HCT116 (cell line): ENCODE measurements around the gene WDR27. TPM values are rescaled to one million over a fixed set of nuclear protein-coding genes. Genes with fewer than 3 reads are reported as not detected.

Experiments used
- ATAC-seq: fragments of 200-7000 bp; cut with Tn5 transposase; 2 replicates; pipeline ENCODE4 v1.9.1; 2020; ENCODE audit warnings: mild to moderate bottlenecking, moderate library complexity
- BruUV-seq: library from RNA; stranded (reverse); fragments of 400-500 nt; replicated peaks from 2 replicates; lab custom pipeline; 2021; lab: Mats Ljungman, UMichigan
- CTCF ChIA-PET: fragments of 300-600 bp; sonication (Branson Sonifier 250); formaldehyde crosslinking; loops from one replicate; lab custom pipeline; 2021; ENCODE audit warnings: antibody characterized with exemption; lab: Charles Lee
- POLR2A ChIA-PET: fragments of 300-600, 350-600 bp; sonication (Branson Sonifier 250); formaldehyde crosslinking; loops from one replicate; lab custom pipeline; 2021; ENCODE audit warnings: antibody characterized with exemption; lab: Charles Lee
- RAD21 ChIA-PET, 2 experiments: fragments of 300-600 bp; sonication (Branson Sonifier 250); formaldehyde crosslinking; loops; one replicate each; lab custom pipeline; 2023; ENCODE audit warnings: low total read pairs in 2 of 2; ENCODE audit not compliant: uncharacterized antibody in 2 of 2, unreplicated experiment in 2 of 2, low non-redundant PET in 1 of 2; lab: Charles Lee
- DNase-seq: peaks from one replicate; pipeline ENCODE4 v3.0.0-alpha.2; 2010; ENCODE audit warnings: low read depth, low spot score
- H2AFZ ChIP-seq: fragments of 200-600 bp; shearing (Covaris generic), sonication (generic); 2 replicates; pipeline ENCODE4 v1.6.1; 2017; ENCODE audit warnings: low read depth, mixed run types, mixed read lengths, antibody characterized with exemption, low read length; ENCODE audit not compliant: poor library complexity, severe bottlenecking
- H3K27ac ChIP-seq: 2 replicates; pipeline ENCODE4 v1.5.1; 2012; ENCODE audit warnings: low read depth, low read length
- H3K27me3 ChIP-seq: fragments of 200-600 bp; sonication (generic); 2 replicates; pipeline ENCODE4 v1.6.1; 2016; ENCODE audit warnings: mixed run types, low read length, mixed read lengths; ENCODE audit not compliant: insufficient read depth
- H3K36me3 ChIP-seq, 2 experiments: fragments of 200-500 bp in 1 of 2; fragments of 200-600 bp in 1 of 2; sonication (Bioruptor generic) in 1 of 2; sonication (generic) in 1 of 2; 2 replicates each; pipeline versions ENCODE4 v1.5.1 to v1.6.1; 2014 to 2016; ENCODE audit warnings: low read length in 2 of 2, inconsistent platforms in 1 of 2, mixed read lengths in 1 of 2, mixed run types in 1 of 2; ENCODE audit not compliant: insufficient read depth in 2 of 2, control insufficient read depth in 1 of 2
- H3K4me1 ChIP-seq, 2 experiments: fragments of 200-600 bp in 1 of 2; sonication (generic) in 1 of 2; 2 replicates each; pipeline versions ENCODE4 v1.5.1 to v1.6.1; 2012 to 2017; ENCODE audit warnings: low read length in 2 of 2, inconsistent platforms in 1 of 2, mild to moderate bottlenecking in 1 of 2, mixed read lengths in 1 of 2, mixed run types in 1 of 2, moderate library complexity in 1 of 2; ENCODE audit not compliant: insufficient read depth in 2 of 2, control insufficient read depth in 1 of 2
- H3K4me2 ChIP-seq: fragments of 200-600 bp; sonication (generic); 2 replicates; pipeline ENCODE4 v1.6.1; 2017; ENCODE audit warnings: mixed run types, low read length, mixed read lengths
- H3K4me3 ChIP-seq, 2 experiments: fragments of 200-600 bp in 1 of 2; sonication (generic) in 1 of 2; replicated peaks in 1 of 2; 2 replicates each; pipeline ENCODE4 v1.5.1; 2011 to 2016; ENCODE audit warnings: low read length in 2 of 2, control low read depth in 1 of 2, low read depth in 1 of 2, mild to moderate bottlenecking in 1 of 2, mixed read lengths in 1 of 2, mixed run types in 1 of 2
- H3K79me2 ChIP-seq: fragments of 200-600 bp; sonication (generic); 2 replicates; pipeline ENCODE4 v1.6.1; 2017; ENCODE audit warnings: mild to moderate bottlenecking, mixed run types, low read length, moderate library complexity, mixed read lengths; ENCODE audit not compliant: insufficient read depth
- H3K9ac ChIP-seq: fragments of 200-600 bp; sonication (generic); 2 replicates; pipeline ENCODE4 v1.6.1; 2016; ENCODE audit warnings: low read length, mixed read lengths
- H3K9me2 ChIP-seq: fragments of 200-600 bp; sonication (generic), shearing (Covaris generic); 2 replicates; pipeline ENCODE4 v1.6.1; 2017; ENCODE audit warnings: mixed run types, mild to moderate bottlenecking, moderate library complexity; ENCODE audit not compliant: insufficient read depth
- H3K9me3 ChIP-seq, 2 experiments: fragments of 200-500 bp in 1 of 2; fragments of 200-600 bp in 1 of 2; sonication (Bioruptor generic) in 1 of 2; sonication (generic) in 1 of 2; 2 replicates each; pipeline ENCODE4 v1.6.1; 2014 to 2017; ENCODE audit warnings: low read length in 2 of 2, mixed read lengths in 2 of 2, inconsistent platforms in 1 of 2, low read depth in 1 of 2, mild to moderate bottlenecking in 1 of 2, mixed run types in 1 of 2, moderate library complexity in 1 of 2; ENCODE audit not compliant: control insufficient read depth in 1 of 2, insufficient read depth in 1 of 2
- H4K20me1 ChIP-seq: fragments of 200-600 bp; sonication (generic), shearing (Covaris generic); 2 replicates; pipeline ENCODE4 v1.6.1; 2017; ENCODE audit warnings: mixed run types, mild to moderate bottlenecking, moderate library complexity; ENCODE audit not compliant: insufficient read depth
- ATF3 ChIP-seq: IDR thresholded peaks from 2 replicates; pipeline ENCODE4 v1.6.1; 2012
- CBX3 ChIP-seq: IDR thresholded peaks from 2 replicates; pipeline ENCODE4 v1.6.1; 2012; ENCODE audit warnings: low read depth
- CEBPB ChIP-seq: IDR thresholded peaks from 2 replicates; pipeline ENCODE4 v1.6.1; 2012; ENCODE audit warnings: low read depth
- CTCF ChIP-seq, 3 experiments: fragments of 200-600 bp in 1 of 3; sonication (generic) in 1 of 3; IDR thresholded peaks in 2 of 3; conservative IDR thresholded peaks in 1 of 3; 2 replicates each; pipeline ENCODE4 v1.5.1; 2012 to 2017; ENCODE audit warnings: low read depth in 2 of 3, low read length in 2 of 3, antibody characterized with exemption in 1 of 3, borderline replicate concordance in 1 of 3, control low read depth in 1 of 3, mild to moderate bottlenecking in 1 of 3, mixed read lengths in 1 of 3, mixed run types in 1 of 3, moderate library complexity in 1 of 3; ENCODE audit not compliant: insufficient read depth in 1 of 3
- ELF1 ChIP-seq: IDR thresholded peaks from 2 replicates; pipeline ENCODE4 v1.6.1; 2012; ENCODE audit warnings: low read depth, borderline replicate concordance
- EZH2phosphoT487 ChIP-seq: fragments of 200-600 bp; IDR thresholded peaks from 2 replicates; pipeline ENCODE4 v1.6.1; 2018; ENCODE audit warnings: antibody characterized with exemption, borderline replicate concordance
- POLR2AphosphoS5 ChIP-seq: IDR thresholded peaks from 2 replicates; pipeline ENCODE4 v1.6.1; 2011; ENCODE audit warnings: mild to moderate bottlenecking, low read depth, low read length, moderate library complexity
- RAD21 ChIP-seq: IDR thresholded peaks from 2 replicates; pipeline ENCODE4 v1.6.1; 2012; ENCODE audit warnings: low read depth, mild to moderate bottlenecking
- REST ChIP-seq: IDR thresholded peaks from 2 replicates; pipeline ENCODE4 v1.6.1; 2012; ENCODE audit warnings: low read depth
- SIN3A ChIP-seq: IDR thresholded peaks from 2 replicates; pipeline ENCODE4 v1.6.1; 2012; ENCODE audit warnings: low read depth
- SP1 ChIP-seq: IDR thresholded peaks from 2 replicates; pipeline ENCODE4 v1.6.1; 2012; ENCODE audit warnings: low read depth
- YY1 ChIP-seq: IDR thresholded peaks from 2 replicates; pipeline ENCODE4 v1.6.1; 2011; ENCODE audit warnings: low read length, low read depth, moderate library complexity, mild to moderate bottlenecking; ENCODE audit not compliant: insufficient replicate concordance; ENCODE audit errors: extremely low read depth
- ZBTB33 ChIP-seq: IDR thresholded peaks from 2 replicates; pipeline ENCODE4 v1.6.1; 2011; ENCODE audit warnings: mild to moderate bottlenecking, low read length, moderate library complexity; ENCODE audit not compliant: insufficient replicate concordance; ENCODE audit errors: extremely low read depth
- ZFX ChIP-seq: fragments of 450-650 bp; IDR thresholded peaks from 2 replicates; pipeline ENCODE4 v1.6.1; 2017
- intact Hi-C: fragments of 100-400 bp; cut with micrococcal nuclease; formaldehyde crosslinking; loops from 2 replicates; pipeline ENCODE4 v1.10.0; 2022
- total RNA-seq: library from RNA; stranded (reverse); gene quantifications from one replicate; pipeline ENCODE4 v1.2.1, GENCODE V29; 2021; ENCODE audit not compliant: unreplicated experiment

Gene WDR27
- total RNA-seq, 1 experiment from 2014 or later, result 60.6 TPM

GRCh38 chr6:169490830-169491229 lies 211.0 kb downstream of the WDR27 start:
- no peaks in the 10 kb centered on the region for H3K27me3 ChIP-seq
- CTCF ChIA-PET, result no interaction called here
- RAD21 ChIA-PET, result no interaction called here

More at GRCh38 chr6:169490830-169491229, 211.0 kb downstream of the WDR27 start:
- ATAC-seq (no peak), DNase-seq (no peak)
- no peaks in the 10 kb centered on the region for H3K4me1 ChIP-seq
- no peaks in the 10 kb centered on the region for H3K9me2 ChIP-seq
- TF ChIP-seq SIN3A, result no peak
- no peak for TF ChIP-seq RAD21
- no peak for TF ChIP-seq ELF1
- no peak for TF ChIP-seq CEBPB
- TF ChIP-seq REST, result no peak
- TF ChIP-seq SP1, result no peak
- TF ChIP-seq ZBTB33, result no peak
- no peak for TF ChIP-seq CBX3
- TF ChIP-seq POLR2AphosphoS5, result no peak
- TF ChIP-seq EZH2phosphoT487, result no peak
- no peak for TF ChIP-seq ZFX
- TF ChIP-seq CTCF (IDR thresholded peaks at IDR 0.05 in 2 of 3, conservative IDR thresholded peaks at IDR 0.05 in 1 of 3; ENCODE audit: borderline replicate concordance in 1 of 3, insufficient read depth in 1 of 3, low read depth in 2 of 3, low read length in 2 of 3), result no peak
- TF ChIP-seq ATF3, result no peak
- TF ChIP-seq YY1, result no peak
- TF ChIP-seq, all 23 proteins: peak for 0
- H3K4me3 ChIP-seq, result no peak overlapping the region
- H3K79me2 ChIP-seq, result no peaks in the 10 kb centered on the region
- no peak overlapping the region for H3K4me2 ChIP-seq
- H3K9me3 ChIP-seq, result no peaks in the 10 kb centered on the region
- H2AFZ ChIP-seq, result no peak overlapping the region
- no peak overlapping the region for H3K9ac ChIP-seq
- H3K36me3 ChIP-seq, result no peaks in the 10 kb centered on the region
- POLR2A ChIA-PET, result no interaction called here
- intact Hi-C loops, result no loop called here
- BruUV-seq, result no TSS peak
- no peaks in the 10 kb centered on the region for H4K20me1 ChIP-seq
- no peak overlapping the region for H3K27ac ChIP-seq
